GM19463 (cell line): ENCODE results near the gene RACGAP1.
"Not testable (repeated sequence)": the region's sequence is repeated elsewhere in the genome, so short reads cannot be mapped to it uniquely, and the experiment has no call there.

Source experiments
- ATAC-seq: cut with Tn5 transposase; IDR thresholded peaks from one replicate; pipeline ENCODE4 v1.9.1; 2021; ENCODE audit warnings: mild to moderate bottlenecking, moderate library complexity; ENCODE audit not compliant: unreplicated experiment

RACGAP1 gene

DNA sequence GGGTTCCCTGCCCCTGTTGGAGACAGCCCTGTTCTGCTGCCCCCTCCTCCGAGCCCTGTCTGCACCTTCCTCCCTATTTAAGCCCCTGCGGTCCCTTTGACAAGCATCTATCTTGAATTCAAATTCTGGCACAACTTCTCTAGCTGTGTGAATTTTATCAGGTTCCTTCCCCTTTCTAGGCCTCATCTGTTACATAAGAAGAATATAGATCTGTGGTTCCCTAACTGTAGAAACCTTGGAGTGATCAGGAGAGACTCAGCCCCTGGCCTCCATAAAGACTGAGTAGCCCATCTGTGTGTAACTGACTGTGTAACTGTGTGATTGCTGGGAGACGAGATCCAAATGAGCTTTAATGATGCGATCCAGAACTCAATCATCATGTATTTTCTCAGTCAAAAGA lies 13.0 kb upstream of the RACGAP1 start:
- no peak for ATAC-seq

DNA sequence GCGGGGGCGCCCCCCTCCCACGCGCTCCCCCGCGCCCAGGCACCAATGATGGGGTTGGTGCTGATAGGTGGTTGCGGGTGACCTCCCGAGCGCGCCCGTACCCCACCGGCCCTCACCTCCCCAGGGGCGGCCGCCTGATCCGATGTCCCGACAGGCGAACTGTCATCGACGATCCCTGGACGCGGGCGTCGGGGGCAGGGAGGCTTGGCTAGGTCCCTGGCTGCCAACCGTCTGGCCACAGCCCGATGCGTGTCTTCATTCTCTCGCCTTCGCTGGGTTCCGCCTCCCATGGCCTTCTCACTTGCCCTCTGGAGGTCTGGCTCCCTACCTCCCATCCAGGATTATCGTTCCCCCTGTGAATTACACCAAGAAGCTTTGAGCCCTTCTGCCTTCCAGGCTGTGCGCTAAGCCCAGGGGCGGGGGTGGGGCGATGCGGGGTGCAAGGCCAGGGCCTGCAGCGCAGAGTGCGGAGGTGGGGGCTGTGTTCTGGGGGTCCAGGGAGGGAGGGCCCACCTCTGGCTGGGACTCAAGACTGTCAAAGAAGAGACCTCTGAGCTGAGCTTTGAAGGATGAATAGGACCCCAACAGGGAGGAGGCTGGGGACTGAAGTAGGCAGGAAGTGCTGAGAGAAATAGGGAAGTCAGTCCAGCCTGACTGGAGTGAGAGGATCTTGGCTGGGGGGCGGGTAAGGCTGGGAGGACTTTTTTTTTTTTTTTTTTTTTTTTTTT lies 7.7 kb upstream of the RACGAP1 start:
- no peak for ATAC-seq

DNA sequence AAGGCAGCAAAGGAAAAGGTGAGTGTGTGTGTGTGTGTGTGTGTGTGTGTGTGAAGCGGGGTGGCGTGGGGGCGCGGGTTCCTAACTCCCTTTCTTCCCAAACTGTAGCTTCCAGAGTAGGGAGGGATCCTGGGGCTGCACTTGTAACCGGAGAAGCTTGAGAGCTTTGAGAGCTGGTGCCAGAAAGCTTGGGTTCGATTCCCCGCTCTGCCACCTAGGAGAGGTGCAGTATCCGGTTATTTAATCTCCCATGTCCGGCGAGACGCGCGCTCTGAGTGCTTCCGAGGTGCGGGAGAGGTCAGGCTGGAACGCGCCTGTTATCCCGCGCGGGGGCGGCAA lies 7.2 kb upstream of the RACGAP1 start:
- ATAC-seq, result no peak

DNA sequence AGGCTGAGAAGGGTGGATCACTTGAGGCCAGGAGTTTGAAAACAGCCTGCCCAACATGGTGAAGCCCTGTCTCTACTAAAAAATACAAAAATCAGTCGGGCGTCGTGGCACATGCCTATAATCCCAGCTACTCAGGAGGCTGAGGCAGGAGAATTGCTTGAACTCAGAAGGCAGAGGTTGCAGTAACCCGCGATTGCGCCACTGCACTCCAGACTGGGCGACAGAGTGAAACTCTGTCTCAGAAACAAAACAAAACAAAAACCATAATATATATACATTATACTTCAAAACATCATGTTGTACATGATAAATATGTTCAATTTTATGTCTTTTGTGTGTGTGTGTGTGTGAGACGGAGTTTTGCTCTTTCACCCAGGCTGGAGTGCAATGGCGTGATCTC lies 5.2 kb upstream of the RACGAP1 start:
- not testable (repeated sequence) for ATAC-seq

DNA sequence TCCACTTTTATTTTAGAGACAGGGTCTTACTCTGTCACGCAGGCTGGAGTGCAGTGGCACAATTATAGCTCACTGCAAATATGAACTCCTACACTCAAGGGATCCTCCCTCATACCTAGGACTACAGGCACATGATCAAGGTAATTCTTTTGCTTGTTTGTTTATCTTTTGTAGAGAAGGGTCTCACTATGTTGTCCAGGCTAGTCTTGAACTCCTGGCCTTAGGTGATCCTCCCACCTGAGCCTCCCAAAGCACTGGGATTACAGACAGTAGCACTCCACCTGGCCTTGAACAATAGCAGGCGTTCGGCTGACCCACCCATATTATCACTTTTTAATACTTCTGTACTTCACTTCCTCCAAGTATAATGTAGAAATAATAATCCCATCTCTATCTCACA lies 1.4 kb upstream of the RACGAP1 start:
- ATAC-seq, result no peak

DNA sequence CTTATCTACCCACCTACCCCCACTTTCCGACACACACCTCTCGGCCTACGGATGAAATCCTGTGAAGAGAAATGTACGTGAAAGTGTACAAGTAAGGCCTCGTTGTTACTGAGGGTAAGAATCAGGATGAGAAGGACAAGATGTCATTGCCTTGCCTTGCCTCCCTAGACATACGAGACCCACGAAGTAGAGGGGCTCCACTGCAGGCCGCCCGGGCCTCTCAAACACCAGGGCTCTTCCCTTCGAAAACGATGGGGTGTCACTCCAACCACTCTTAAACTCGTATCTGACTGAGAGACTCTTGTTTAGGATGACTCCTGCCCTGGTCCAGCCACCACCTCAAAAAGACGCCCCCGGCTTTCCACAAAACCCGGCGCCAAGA lies 498 bp downstream of the RACGAP1 start:
- no peak for ATAC-seq

DNA sequence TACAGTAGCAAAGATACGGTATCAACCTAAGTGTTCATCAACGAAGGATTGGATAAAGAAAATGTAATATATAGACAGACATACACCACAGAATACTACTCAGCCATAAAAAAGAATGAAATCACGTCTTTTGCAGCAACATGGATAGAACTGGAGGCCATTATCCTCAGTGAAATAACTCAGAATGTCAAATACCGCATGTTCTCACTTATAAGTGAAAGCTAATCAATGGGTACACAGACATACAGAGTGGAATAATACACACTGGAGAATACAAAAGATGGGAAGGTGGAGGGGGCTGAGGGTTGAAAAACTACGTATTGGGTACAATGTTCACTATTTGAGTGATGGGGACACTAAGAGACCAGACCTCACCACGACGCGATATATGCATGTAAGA lies 1.1 kb downstream of the RACGAP1 start:
- ATAC-seq, result no peak

DNA sequence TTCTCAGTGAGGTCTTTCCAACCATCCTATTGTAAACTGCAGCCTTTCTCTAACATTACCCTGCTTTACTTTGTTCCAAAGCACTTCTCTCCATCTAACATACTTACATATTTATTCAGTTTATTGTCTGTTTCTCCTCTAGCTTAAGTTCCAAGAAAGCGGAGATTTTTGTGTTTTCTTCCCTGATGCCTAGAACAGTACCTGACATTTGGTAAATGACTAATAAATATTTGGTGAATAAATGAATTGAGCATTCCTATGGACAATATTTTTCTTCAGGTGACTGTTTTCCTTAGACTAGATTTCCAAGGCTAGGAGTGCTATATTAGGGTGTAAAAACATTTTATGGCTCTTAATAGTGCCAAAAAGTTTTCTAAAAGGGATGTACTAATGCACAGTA lies 2.4 kb downstream of the RACGAP1 start:
- ATAC-seq, result no peak

DNA sequence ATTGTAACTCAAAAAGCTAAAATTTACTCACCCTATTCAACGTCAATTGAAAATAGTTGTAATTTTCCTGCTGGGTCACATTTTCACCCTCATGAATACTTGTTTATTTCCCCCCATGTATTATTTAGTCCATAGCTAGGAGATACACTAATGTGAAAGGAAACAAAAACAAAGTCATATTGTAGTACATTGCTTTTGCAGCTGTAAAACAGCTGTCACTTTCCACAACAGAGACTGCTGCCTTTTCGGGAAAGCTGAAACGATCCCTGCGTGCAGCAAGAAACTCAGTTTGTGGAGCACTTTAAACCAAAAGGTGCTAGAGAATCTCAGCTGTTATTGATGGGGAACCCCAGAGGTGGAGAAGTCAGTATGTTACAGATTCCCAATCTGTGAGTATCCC lies 4.3 kb downstream of the RACGAP1 start:
- ATAC-seq, result no peak

DNA sequence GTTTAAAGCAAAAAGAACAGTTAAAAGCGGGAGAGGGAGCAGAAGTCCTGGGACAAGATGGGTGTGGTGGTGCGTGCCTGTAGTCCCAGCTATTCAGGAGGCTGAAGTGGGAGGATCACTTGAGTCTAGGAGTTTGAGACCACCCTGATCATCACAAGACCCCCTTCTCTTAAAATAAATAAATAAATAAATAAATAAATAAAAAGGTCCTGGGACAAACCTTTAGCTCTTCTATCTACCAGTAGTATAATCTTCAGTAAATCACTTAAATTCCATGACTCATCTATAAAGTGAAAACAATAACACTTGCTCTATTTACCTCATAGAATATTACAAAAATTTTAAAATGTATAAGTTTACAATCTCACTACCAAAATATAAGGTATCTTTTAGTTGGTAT lies 5.8 kb downstream of the RACGAP1 start:
- ATAC-seq, result no peak

DNA sequence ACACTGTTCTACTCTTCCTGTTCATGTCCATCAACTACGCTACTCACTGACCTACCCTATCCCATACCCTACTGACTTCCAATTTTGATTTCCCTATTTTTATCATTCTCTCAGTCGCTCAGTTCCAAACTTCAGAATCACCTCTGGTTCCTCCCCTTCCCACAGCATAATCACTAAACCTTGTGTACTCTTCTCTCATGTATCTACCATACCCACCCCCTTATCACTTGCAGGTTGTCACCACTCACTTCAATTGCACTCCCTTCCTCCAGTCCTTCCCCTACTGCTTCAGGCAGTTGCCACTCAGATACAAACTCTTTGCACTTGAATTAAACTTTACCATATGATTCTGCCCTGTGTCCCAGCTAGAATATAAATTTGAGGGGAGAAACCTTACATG lies 6.3 kb downstream of the RACGAP1 start:
- ATAC-seq, result no peak

DNA sequence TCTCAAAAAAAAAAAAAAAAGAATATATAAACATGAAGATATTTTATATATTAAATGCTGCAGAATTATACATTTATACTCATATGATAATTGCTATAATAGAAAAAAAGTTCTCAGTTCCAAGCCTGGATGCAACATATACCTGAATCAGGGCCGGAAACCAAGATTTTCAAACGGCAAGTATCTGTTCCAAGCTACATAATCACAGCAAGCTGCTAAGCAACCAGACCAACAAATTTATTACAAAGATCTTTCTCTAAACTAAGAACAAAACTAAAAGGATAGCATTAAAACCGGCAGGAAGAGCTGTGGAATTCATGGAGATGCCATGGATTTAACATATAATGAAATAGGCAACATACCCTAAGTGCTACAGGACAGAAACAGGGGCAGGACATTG lies 7.1 kb downstream of the RACGAP1 start:
- no peak for ATAC-seq

DNA sequence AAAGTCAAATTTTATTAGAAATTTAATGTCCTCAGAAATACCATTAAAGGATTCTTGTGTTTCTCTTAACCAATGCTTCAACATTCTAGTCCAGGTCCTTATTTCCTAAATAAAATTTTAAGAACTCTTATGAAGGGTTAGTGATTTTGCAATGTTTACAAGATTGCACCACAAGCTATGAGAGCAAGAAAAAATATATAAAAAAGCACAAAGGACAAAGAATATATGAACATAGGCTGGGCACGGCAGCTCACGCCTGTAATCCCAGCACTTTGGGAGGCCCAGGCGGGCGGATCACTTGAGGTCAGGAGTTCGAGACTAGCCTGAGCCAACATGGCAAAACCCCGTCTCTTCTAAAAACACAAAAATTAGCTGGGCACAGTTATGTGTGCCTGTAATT lies 7.7 kb downstream of the RACGAP1 start:
- no peak for ATAC-seq

DNA sequence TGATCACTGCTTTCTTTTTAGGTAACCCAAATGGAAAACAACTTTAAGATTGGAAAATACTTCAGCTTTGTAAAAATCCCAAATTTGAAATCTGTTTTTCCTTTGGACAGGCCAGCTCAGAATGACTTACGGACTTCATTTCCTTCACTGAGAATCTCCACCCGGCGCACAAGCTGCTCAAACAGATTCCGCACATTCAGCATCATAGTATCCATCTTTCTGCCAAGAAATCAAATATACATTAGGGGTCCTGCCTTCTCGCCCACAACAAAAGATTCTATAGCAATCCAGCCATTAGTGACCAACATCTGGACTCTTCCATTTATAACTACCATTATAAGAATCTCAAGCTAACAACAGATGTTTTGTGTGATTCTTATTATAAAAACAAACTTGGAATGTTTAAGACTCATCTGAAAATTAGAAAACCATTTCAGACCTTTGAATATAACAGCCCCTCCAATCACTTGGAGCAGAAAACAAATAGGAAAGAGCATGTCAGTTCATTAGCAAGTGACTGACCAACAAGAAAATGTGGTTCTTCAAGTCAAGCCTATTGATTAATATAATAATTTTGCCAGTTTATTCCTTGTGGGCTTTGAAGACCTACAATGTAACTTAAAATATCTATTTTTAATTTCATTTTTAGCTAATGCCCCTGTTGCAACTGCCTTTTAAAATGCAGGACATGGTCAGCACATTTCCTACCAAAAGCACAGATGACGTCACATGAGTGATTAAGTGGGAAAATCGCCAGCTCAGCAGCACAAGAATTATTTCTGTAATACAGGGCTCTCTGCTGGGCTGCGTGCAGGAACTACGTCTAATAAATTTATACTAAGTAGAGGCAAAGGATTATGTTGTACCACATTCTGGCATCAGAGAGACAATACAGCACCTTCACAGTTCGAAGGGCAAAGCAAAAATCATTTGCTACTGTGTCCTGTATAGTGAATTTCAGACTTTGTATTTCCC lies 8.5 kb downstream of the RACGAP1 start:
- ATAC-seq, result no peak

DNA sequence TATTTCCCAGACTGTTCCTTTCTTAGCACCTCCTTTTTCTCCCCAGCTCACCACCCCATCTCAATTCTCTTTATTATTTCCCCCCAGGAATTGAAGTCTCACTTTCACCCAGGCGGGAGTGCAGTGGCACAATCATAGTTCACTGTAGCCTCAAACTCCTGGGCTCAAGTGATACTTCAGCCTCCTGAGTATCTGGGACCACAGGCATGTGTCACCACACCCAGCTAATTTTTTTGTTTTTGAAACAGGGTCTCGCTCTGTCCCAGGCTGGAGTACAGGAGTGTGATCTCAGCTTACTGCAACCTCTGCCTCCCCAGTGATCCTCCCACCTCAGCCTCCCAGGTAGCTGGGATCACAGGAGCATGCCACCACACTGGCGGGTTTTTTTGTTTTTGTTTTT lies 11.0 kb downstream of the RACGAP1 start:
- no peak for ATAC-seq

DNA sequence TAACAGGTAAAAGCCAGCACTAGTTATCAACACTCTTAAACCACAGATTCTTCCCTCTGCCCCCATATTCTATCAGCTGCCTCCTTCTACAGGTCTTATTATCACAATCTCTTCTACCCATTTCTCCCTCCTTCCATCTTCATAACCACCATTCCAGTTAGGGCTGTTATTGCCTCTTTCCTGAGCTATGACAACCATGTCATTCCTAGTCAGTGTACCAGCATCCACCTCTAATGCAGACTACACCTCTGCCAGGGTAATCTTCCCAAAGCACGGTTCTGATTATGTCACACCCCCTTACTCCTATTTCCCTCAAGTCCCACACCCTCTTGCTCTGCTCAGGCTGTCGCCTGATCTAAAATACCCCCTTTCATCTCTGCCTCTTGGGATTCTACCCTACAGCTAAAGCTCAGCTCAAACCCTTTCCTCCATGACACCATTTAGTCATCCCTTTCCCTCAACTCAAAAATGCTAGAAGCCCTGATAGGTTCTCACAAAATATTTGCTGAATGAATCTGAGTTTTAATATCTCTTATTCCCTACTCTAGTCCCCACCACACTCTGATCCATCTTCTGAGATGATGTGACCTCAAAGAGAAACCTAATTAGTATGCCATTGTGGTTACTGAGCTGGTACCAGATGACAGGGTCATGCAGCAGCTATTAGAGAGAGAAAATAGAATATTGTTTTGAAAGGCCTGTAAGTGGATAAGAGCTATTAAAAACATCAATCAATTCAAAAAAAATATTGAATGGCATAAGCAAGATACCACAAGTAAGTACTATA lies 11.7 kb downstream of the RACGAP1 start:
- ATAC-seq, result peak; percentile 47

DNA sequence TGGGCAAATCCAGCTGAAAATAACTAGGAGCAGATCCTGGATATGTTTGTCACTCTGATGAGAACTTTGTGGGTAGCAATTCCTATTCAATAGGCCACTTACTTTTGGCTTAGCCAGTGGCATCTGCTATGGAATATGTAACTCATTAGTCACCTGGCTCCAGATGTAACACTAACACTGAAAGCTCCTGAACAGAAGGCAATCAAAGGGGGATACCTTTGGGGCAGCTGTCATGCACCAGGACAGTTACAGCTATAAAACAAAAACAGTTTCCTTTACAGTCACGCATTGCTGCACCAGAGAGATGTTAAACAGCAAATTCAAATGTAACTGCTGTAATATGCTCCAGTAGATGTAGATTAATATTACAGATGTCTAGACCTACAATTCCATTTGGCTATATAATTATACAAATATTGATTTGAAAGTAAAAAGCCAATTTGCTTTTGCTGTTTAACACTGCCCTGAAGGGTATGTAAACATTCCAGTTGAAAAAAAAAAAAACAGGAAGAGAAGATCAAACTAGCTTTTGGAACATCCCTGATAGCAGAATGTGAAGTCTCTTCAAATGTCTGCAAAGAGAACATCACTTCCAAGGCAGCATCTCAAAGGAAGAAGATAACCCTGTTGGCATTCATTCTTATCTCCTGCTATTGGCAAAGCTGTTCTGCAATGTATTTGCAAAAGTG lies 18.4 kb downstream of the RACGAP1 start:
- ATAC-seq, result no peak

DNA sequence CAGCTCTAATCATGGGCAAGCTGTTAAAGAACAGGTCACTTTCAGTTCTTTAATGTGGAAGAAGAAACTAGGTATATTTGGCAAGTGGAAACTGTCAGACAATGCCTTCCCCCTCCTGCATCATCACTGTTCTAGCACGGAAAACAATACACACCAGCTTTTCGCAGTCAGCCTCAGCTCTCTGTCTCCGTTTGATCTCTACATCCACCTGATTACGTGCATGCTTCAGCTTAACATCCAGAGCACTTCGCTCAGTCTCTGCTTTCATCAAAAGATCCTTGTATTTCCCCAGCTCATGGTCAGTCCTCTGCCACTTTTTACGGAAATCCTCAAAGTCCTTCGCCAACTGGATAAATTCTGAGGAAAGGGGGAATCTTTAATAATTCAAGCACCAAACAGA lies 19.0 kb downstream of the RACGAP1 start:
- ATAC-seq, result no peak

DNA sequence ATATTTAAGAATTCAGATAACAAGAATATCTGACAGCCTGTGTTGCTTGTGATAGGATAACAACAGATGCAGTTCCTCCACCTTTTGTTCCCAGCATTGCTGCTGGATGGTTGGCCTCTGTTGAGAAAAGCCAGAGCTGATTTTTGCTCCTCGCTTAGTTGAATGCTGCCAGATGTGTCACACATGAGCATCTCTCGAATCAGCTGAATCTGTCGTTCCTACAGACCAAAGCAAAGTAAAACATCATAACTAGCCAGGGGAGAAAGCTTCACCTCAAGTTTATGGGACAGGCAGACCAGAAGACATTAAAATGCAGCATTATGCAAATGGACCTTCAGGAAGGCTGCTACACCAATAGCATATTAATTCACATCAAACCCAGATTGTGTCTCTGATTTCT lies 20.1 kb downstream of the RACGAP1 start:
- no peak for ATAC-seq

DNA sequence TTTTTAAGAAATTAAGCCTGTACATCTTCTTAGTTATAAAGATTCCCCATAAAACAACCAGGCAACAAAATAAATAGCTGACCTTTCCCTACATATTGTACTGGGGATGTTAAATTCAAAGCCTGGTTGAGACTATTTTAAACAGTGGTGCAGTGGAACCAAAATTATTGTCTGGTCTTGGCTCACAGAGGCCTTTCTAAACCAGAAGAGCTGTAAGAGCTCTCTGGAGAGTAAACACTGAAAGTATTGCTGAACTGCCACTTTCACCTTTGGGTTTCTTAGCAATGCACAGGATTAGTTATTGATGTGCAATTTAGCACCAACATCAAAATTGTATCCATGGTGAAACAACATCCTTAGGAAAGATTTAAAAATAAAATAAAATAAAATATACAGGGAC lies 20.6 kb downstream of the RACGAP1 start:
- ATAC-seq, result no peak

DNA sequence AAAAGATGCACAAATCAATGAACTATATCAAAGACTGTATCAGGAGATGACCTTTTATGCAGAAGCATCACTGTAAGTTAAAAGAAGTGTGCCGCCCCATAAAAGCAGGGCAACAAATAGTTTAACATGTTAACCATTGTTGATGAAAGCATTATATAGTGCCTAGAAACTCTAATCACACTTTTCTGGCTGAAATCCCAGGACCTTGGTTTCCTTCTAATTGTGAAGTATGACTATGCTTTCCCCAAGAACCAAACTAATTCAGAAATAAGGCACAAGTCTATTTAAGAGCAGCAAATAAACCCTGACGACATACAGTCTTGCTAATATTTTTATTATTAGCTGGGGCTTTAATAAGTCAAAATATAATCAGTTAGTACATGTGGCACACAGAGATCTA lies 21.7 kb downstream of the RACGAP1 start:
- no peak for ATAC-seq
